Mononuclear cell (primary cell): ENCODE measurements around the gene VSTM4. TPM values are rescaled to one million over a fixed set of nuclear protein-coding genes. Genes with fewer than 3 reads are reported as not detected.

ENCODE experiments used
- H3K27me3 ChIP-seq: 2 replicates; pipeline ENCODE4 v1.6.0; 2011; ENCODE audit warnings: low read length, control low read depth; ENCODE audit not compliant: insufficient read depth
- H3K4me1 ChIP-seq: 2 replicates; pipeline ENCODE4 v1.5.1; 2011; ENCODE audit warnings: mild to moderate bottlenecking, low read length, control low read depth; ENCODE audit not compliant: insufficient read depth
- H3K4me3 ChIP-seq: 2 replicates; pipeline ENCODE4 v1.5.1; 2011; ENCODE audit warnings: mild to moderate bottlenecking, low read length, moderate library complexity
- H3K9me3 ChIP-seq: 2 replicates; pipeline ENCODE4 v1.5.1; 2011; ENCODE audit warnings: low read depth, mild to moderate bottlenecking, control low read depth, low read length
- total RNA-seq: library from RNA; depleted of rRNA; stranded (reverse); fragments of >200 nt; gene quantifications from one replicate; pipeline ENCODE4 v1.2.3, GENCODE V29; 2012

The VSTM4 gene
- total RNA-seq, 1 donor: 0.10 TPM

DNA sequence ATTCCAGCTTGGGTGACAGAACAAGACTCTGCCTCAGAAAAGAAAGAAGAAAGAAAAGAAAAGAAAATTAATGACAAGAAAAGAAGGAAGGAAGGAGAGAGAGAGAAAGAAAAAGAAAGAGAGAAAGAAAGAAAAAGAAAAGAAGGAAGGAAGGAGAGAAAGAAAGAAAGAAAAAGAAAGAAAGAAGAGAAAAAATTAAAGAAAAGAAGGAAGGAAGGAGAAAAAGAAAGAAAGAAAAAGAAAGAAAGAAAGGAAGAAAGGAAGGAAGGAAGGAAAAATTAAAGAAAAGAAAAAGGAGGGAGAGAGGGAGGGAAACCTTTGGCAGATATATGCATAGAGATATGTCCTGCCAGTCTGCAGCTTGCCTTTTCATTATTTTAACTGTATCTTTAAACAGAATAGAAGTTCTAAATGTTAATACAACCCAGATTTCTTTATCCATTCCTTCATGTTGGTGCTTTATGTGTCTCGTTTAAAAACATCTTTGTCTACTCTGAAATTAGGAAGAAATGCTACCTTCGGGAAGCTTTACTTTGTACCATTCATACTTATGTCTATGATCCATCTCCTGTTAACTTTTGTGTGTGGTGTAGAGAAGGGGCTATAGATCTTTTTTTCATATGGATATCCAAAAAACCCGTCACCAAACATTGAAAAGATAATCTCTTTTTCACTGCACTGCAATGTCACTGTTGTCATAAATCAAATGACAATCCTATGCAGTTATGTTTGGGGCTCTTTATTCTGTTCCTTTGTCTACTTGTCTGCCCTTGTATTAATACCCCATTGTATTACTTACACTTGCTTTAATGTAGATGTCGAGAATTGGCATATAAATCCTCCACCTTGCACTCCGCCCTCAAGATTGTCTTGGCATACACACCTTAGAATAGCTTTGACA lies 70.8 kb downstream of the VSTM4 start:
- Histone ChIP-seq H3K27me3 (no peaks in the 10 kb centered on the region), H3K9me3 (no peaks in the 10 kb centered on the region), H3K4me1 (no peaks in the 10 kb centered on the region), H3K4me3 (no peak overlapping the region)

DNA sequence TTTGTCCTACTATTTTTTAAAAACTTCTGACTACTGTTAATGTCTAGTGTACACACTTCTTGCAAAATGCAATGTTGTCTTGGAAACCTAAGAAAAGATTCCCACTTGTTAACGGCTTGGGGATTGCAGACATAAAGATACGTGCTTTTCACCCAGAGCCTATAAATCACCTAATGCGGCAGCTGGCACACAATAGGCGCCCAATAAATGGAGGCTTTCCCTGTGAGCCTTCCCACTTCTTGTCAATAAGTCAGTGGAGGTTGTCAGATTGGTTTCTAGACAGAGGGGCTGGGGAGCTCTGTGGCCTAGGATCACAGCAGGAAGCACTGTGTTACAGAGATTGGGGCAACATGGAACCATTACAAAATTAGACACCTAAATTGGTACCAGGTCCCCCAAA lies 74.7 kb downstream of the VSTM4 start:
- no peaks in the 10 kb centered on the region for H3K9me3 ChIP-seq
- no peak overlapping the region for H3K4me3 ChIP-seq
- H3K4me1 ChIP-seq: no peaks in the 10 kb centered on the region
- H3K27me3 ChIP-seq: no peaks in the 10 kb centered on the region

DNA sequence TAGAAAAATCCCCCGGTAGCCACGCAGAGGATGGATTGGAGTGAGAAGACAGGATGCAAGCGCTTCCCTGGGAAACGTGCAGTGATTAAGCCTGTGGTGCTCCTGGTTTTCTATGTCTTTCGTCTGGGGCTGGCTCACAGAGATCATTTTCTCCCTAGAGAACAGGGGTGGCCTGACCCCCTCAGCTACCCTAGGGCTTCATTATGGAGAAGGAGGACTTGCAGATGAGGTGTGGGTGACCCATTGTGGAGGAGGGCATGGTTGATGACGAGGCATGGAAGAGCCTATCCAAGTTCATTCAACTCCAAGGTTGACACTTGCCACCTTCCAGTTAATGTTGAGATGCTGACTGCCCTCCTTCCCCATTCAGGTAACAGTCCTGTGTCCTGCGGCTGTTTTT lies 75.9 kb downstream of the VSTM4 start:
- Histone ChIP-seq H3K4me1 (no peaks in the 10 kb centered on the region), H3K27me3 (no peaks in the 10 kb centered on the region), H3K9me3 (no peaks in the 10 kb centered on the region), H3K4me3 (no peak overlapping the region)

DNA sequence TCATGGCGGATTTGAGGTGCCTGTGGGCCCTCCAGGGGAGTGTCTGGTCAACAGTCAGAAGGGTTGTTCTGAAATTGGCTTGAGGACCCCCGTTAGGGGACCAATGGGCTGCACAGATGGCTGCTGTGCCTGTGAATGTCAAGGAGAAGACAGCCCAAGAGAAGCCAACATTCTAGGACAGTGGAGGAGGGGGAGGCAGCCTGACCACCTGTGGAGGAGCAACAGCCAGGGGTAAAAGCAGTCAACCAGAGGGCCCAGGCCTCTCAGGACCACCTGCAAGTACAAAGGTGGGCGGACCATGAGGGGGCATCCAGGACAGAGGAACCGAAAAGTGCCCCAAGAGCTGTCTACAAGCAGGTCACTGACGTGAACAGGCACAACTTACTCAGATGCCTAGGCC lies 76.6 kb downstream of the VSTM4 start:
- Histone ChIP-seq H3K4me1 (no peaks in the 10 kb centered on the region), H3K9me3 (no peaks in the 10 kb centered on the region), H3K27me3 (no peaks in the 10 kb centered on the region), H3K4me3 (no peak overlapping the region)

DNA sequence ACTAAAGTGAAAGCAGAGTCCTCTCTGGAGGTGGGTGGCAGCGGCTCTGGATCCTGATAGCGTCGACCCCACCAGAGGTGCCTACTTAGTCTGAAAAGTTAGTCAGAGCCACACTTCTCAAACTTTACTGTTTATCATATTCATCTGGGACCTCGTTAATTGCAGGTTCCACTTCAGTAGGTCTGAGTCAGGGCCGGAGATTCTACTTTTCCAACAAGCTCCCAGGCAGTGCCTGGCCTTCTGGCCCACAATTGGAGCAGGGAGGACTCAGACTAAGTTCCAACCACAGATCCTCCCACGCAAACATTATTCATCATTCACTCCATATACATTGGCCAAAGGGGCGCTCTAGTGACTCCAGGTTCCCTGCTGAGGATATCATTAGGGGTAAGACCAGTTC lies 78.1 kb downstream of the VSTM4 start:
- no peaks in the 10 kb centered on the region for H3K9me3 ChIP-seq
- no peaks in the 10 kb centered on the region for H3K4me1 ChIP-seq
- H3K4me3 ChIP-seq: no peak overlapping the region
- H3K27me3 ChIP-seq: no peaks in the 10 kb centered on the region

DNA sequence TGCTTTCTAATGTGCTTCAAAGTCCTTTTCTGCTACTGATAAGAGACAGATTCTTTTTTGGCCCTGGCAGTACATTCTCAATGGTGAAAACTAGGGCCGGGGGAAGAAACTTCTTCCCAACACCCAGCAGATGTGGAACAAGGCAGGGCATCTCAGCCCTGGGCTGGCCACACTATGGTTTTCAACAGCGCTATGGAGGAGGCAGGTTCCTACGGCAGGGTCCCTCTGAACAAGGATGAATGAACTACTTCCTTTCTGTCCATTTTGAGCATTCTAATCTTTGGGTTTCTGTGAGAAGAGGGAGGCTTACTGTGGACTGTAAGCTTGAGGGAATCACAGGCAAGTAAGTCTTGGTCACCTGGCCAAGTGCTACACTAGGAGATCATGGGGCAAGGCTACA lies 78.7 kb downstream of the VSTM4 start:
- H3K4me1 ChIP-seq: no peaks in the 10 kb centered on the region
- H3K4me3 ChIP-seq: no peak overlapping the region
- H3K27me3 ChIP-seq: no peaks in the 10 kb centered on the region
- no peaks in the 10 kb centered on the region for H3K9me3 ChIP-seq

DNA sequence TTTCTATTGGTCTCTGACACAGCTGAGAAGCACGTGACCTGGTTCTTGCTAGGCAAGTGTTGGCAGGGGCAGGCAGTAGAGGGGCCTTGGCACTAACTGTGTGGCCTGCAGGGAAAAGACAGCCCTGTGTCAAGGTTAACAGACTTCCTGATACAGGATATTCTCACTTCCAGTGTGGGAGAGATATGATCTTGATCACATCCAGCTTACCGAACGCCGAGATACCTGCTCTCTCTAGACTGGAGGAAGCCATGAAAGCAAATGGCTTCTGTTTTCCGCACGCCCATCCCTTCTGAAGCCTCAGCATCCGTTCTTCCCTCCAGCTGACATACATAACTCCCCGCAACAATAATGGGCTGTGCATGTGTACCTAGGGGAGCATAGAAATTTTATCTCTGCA lies 79.4 kb downstream of the VSTM4 start:
- H3K9me3 ChIP-seq: no peaks in the 10 kb centered on the region
- H3K4me3 ChIP-seq: no peak overlapping the region
- no peaks in the 10 kb centered on the region for H3K4me1 ChIP-seq
- H3K27me3 ChIP-seq: no peaks in the 10 kb centered on the region

DNA sequence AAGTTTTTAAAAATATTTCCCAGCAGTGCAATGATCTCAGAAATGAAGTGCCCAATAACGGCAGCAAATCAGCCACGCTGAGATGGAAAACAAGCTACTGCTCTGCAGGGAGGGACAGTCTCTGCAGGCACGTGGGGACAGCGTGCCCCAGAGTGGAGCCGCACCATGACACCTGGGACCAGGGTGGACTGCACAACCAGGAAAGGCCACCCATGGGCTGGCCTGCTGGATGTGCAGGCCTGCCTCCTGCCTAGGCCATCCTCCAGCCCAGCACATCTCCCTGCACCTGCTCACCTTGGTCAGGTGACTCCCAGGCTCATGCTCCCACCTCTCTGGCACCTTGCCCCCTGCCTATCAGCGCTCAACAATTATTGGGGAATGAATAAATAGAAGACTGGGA lies 80.4 kb downstream of the VSTM4 start:
- Histone ChIP-seq H3K9me3 (no peaks in the 10 kb centered on the region), H3K27me3 (no peaks in the 10 kb centered on the region), H3K4me3 (no peak overlapping the region), H3K4me1 (no peaks in the 10 kb centered on the region)

DNA sequence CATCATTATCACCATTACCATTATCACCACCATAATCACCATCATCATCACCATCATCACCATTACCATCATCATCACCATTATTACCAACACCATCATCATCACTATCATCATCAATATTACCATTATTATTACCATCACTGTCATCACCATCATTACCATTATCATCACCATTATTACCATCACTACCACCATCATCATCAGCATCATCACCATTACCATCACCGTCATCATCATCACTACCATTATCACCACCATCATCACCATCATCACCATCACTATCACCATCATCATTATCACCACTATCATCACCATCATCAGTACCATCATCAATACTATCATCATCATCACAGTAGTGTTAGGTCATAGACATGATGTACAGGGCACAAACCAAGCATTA lies 81.4 kb downstream of the VSTM4 start:
- no peaks in the 10 kb centered on the region for H3K9me3 ChIP-seq
- H3K4me1 ChIP-seq: no peaks in the 10 kb centered on the region

DNA sequence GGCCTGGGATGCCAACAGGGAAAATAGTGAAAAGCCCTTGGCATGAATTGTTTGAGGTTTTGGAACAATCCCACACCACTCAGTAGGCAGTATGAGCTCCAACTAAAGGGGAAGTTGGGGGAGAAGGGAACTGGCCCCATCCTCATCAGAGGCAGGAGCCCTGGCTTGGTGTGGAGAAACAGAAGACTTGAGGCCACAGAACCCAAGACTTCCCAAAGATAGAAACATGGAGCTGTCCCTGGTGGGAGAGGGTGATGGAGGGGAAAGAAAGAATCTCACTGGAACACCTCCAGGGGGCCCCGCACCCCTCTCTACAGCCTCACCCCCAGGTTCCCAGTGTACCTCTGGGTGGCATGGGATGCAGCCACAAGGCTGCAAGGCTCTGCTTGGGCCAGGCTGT lies 85.7 kb downstream of the VSTM4 start:
- H3K27me3 ChIP-seq: no peaks in the 10 kb centered on the region
- no peaks in the 10 kb centered on the region for H3K4me1 ChIP-seq
- no peaks in the 10 kb centered on the region for H3K9me3 ChIP-seq
- H3K4me3 ChIP-seq: no peak overlapping the region

More for the DNA sequence above, 81.4 kb downstream of the VSTM4 start:
- Histone ChIP-seq H3K27me3 (no peaks in the 10 kb centered on the region), H3K4me3 (no peak overlapping the region)

DNA sequence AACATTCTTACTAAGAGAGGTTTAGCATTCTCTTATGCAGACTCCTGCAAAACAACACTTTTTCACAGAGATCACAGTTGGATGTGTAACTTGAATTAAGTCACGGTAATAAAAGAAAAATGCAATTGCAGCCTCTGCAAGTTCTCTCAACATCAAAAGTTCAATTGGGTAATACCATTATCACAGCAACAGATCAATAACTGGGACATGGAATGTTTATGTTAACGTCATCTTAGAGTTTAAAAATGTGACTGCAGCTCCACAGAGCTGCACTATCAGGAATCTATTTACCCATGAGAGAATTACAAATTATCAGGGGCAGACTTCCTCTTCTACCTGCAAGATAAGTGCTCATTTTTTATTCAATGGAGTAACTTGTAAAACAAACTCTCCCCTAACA lies 86.7 kb downstream of the VSTM4 start:
- Histone ChIP-seq H3K4me1 (no peaks in the 10 kb centered on the region), H3K4me3 (no peak overlapping the region), H3K9me3 (no peaks in the 10 kb centered on the region), H3K27me3 (no peaks in the 10 kb centered on the region)

DNA sequence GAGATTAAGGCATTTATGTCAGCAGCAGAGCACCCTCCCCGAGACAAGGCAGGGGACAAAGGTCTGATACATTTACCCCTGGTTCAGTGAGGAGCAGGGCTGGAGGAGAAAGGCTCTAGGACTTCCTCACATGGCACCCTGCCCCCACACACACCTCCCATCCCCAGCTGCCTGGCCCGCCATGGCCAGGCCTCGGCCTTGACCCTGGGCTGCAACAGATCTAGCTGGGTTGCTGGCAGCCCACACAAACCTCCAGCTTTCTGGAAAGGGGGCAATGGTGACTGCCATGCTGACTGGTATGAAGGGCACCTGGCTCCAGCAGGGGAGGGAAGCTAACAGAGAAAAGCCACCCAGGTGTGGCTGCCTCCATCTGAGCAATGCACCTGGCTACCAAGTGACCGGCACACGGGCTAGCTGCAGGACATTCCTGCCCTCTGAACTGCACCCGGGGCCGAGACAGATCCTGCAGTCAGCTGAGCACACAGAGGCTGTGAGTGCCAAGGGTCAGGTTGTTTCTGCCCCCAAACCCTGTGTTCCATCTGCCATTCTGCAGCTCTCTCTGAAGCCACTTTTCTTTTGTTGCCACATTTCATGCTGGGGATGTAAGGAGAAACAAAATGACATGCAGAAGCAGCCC lies 89.9 kb downstream of the VSTM4 start:
- H3K27me3 ChIP-seq: no peaks in the 10 kb centered on the region
- no peak overlapping the region for H3K4me3 ChIP-seq
- no peaks in the 10 kb centered on the region for H3K4me1 ChIP-seq
- no peaks in the 10 kb centered on the region for H3K9me3 ChIP-seq

DNA sequence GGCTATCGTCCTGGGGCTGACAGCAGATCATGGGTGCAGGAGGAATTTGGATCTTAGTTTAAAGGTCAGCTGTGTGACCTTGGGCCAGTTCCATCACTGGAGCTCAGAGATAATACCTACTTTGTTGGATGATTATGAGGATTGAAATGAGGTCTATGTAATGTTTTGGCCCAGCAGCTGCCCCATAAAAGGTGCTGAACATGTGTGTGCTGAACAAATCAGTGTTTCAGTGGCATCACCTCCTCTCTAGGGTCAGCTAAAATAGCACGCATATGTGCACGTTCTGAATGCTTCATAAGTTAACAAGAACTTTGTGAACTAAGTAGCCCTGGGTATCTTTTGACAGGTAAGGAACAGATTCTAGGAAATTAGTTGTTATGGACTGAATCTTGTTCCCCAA lies 90.8 kb downstream of the VSTM4 start:
- H3K27me3 ChIP-seq: no peaks in the 10 kb centered on the region
- no peaks in the 10 kb centered on the region for H3K9me3 ChIP-seq
- H3K4me3 ChIP-seq: no peak overlapping the region
- no peaks in the 10 kb centered on the region for H3K4me1 ChIP-seq

DNA sequence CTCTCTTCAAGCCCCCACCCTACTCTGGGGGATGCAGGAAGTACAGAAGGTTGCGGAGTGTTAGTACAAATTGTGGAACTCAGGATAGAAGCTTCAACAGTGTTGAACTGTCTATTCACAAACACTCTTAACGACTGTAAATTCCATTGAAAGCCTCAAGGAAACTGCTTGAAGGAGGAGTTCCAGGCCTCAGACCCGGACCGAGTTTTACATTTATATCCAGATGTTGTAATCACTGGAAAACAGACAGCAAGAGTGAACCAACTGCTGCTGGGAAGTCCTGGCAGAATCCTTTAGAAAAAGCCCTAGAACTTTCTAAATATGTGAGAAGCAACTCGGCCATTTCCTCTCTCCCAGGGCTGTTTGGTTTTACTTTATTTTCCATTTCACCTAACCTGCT lies 91.6 kb downstream of the VSTM4 start:
- H3K4me3 ChIP-seq: no peak overlapping the region
- H3K27me3 ChIP-seq: no peaks in the 10 kb centered on the region
- no peaks in the 10 kb centered on the region for H3K4me1 ChIP-seq
- H3K9me3 ChIP-seq: no peaks in the 10 kb centered on the region

DNA sequence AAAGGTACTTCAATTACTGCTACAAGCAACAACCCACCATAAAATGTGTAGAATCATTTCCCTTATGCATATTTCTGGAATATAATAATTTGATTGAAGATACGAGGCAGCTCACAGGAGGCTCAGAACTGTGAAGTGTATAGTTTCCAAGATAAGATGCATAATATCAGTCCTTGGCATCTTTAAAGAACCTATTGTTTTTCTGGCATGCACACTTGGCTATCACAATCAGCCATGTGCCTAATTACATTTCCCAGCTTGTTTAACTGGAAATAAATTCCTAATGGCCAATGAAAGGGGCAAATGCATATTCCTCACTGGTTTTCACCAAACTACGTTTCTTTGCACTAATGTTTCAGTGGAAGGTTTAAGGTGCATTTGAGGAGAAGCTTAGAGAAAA lies 92.3 kb downstream of the VSTM4 start:
- Histone ChIP-seq H3K9me3 (no peaks in the 10 kb centered on the region), H3K4me3 (no peak overlapping the region), H3K27me3 (no peaks in the 10 kb centered on the region), H3K4me1 (no peaks in the 10 kb centered on the region)

DNA sequence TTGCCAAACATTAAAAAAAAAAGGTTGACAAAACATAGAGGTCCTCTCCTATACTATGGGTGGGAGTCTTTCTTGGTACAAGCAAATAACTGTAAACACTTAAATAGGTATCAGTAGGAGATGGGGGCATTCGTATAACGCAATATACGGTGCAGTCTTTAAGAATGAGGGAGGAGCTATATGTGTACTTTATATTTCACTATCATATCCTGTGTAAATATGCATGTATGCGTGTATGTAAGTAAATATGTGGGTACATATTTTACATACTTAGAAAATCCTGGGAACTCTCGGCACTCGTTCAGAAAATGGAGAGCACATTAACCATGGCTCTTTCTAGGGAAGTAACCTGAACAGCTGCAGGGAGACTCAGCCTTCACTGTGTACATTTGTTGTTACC lies 93.6 kb downstream of the VSTM4 start:
- H3K4me1 ChIP-seq: no peaks in the 10 kb centered on the region
- H3K27me3 ChIP-seq: no peaks in the 10 kb centered on the region
- no peak overlapping the region for H3K4me3 ChIP-seq
- no peaks in the 10 kb centered on the region for H3K9me3 ChIP-seq
